ENCODE results near the gene KLF16.

- TF ChIP-seq CTCF (IDR thresholded peaks at IDR 0.05 in 2 of 3, conservative IDR thresholded peaks at IDR 0.05 in 1 of 3; ENCODE audit: control insufficient read depth in 2 of 3, extremely low read depth in 1 of 3, insufficient read depth in 1 of 3, low read depth in 3 of 3, low read length in 3 of 3) (peak; percentile 70 to 82 (median 77)), REST (IDR thresholded peaks at IDR 0.05; ENCODE audit: low read depth, low read length) (no peak)
Measured at GRCh38 chr19:1864480-1865171, 1.2 kb upstream of the KLF16 start.
